NCI-H2227 (cell line): ENCODE results near the gene CHRNB1.
A peak's percentile ranks its signal among the peaks of the same experiment; 100 is the strongest.

Experiments used
- DNase-seq: peaks from one replicate; lab custom pipeline; 2025; ENCODE audit not compliant: unreplicated experiment; lab: John Stamatoyannopoulos, UW

CHRNB1 gene, protein sequence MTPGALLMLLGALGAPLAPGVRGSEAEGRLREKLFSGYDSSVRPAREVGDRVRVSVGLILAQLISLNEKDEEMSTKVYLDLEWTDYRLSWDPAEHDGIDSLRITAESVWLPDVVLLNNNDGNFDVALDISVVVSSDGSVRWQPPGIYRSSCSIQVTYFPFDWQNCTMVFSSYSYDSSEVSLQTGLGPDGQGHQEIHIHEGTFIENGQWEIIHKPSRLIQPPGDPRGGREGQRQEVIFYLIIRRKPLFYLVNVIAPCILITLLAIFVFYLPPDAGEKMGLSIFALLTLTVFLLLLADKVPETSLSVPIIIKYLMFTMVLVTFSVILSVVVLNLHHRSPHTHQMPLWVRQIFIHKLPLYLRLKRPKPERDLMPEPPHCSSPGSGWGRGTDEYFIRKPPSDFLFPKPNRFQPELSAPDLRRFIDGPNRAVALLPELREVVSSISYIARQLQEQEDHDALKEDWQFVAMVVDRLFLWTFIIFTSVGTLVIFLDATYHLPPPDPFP

DNA sequence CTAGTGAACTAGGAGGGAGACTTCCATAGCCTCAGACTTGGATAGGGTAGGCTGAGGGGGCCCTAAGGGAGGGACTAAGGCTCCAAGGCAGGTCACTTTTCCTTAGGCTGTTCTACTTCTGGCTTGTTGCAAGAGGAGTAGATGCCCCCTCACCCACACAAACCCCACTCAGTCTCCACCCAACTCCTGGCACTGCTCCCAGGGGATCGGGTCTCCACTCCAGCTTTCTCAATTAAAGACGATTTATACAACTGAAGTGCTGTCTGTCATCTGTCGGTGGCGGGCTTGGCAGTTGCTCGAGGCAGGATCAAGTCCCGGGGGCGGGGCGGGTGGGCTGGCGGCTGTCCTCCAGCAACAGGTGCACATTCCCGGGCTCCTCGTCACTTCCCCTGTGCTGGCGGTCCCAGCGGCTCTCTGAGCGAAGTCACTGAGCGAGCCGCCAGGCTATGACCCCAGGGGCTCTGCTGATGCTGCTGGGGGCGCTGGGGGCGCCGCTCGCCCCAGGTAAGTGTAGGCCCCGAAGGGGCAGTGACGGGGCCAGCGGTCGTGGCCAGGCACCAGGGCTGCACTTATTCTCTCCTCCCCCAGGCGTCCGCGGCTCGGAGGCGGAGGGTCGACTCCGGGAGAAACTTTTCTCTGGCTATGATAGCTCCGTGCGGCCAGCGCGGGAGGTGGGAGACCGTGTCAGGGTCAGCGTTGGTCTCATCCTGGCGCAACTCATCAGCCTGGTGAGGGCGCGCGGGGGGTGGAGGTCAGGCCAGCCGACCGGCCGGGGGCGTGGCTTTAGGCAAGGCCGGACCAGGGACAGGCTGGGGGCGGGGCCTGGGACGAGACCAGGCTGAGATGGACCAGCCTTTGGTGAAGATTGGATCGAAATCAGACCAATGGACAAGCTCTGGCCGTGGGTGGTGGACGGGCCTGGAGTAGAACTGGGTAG, at the start of gene CHRNB1:
TSS of gene CHRNB1 (plus strand) at position 380 of the 937 bp plus-strand sequence. CDS start at position 447, 67 bp downstream.
- DNase-seq: peak; percentile 64

DNA sequence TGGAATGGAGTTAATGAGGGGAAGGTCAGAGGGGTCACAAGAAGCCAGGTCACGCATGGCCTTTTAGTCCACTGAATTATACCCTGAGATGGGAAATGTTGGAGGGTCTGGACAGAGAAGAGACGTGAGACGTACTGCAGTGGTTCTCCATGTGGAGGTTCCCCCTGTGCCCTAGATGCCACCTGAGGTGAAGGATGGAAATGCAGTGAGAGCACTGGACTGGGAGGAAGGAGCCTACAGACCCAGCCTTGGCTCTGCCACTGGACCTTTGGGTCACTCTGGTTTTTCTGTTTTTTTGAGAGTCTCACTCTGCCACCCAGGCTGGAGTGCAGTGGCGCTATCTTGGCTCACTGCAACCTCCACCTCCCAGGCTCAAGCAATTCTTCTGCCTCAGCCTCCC, 48.7 kb upstream of the CHRNB1 start:
- DNase-seq: no peak

DNA sequence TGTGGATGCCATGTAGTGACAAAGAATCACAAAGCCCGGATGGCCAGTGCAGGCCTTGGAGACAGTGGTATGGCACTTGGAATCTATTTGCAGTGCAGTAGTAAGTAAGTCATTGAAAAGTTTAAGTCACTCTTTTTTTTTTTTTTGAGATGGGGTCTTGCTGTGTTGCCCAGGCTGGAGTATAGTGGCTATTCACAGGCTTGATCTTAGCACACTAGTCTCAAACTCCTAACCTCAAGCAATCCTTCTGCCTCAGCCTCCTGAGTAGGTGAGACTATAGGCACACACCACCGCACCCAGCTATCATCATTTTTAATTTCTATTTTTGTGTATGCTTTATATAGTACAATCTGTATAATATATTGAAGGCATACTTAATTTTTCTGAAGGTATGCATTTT, 46.2 kb upstream of the CHRNB1 start:
- no peak for DNase-seq

DNA sequence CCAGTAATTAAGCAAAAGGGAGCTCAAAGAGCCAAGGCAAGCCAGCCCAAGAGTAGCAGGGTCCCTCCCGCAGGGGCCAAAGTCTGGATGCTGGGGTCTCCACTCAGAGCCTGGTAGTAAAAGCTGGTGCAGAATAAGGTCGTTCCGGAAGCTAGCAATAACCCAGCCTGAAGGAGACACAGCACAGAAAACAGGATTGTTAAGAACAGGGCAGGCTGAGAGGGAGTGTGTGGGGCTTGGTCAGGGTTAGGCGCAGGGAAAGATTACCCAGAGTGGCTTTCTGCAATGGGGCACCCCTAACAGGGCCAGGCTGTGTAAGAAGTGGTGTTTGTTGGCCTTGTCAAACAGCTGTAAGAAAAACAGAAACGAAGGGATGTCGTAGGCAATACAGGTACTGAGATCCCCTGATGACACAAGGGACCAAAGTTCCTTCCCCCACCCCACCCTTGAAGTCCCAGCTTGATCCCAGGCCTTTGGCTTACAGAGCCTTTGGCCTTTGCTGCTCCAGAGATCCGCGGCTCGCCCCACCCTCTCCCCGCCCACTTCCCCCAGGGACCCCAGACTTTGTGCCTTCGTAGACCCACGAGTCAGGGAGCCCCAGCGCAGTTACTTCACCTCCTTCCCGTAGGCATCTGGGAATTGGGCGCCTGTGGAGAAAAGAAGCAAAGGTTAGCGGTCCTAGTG, 41.7 kb upstream of the CHRNB1 start:
- no peak for DNase-seq

DNA sequence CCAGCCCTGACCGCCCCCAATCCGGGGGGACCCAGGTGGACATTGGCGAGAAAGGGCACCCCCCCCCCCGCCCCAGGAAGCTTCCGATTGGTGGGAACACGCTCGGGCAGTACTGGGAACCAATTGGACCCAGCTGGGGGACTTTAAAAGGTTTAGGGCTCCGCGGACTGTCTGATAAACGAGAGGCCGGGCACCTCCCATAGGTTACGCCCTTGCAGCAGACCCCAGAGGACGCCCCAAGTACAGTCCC, 41.2 kb upstream of the CHRNB1 start:
- peak; percentile 70 for DNase-seq

DNA sequence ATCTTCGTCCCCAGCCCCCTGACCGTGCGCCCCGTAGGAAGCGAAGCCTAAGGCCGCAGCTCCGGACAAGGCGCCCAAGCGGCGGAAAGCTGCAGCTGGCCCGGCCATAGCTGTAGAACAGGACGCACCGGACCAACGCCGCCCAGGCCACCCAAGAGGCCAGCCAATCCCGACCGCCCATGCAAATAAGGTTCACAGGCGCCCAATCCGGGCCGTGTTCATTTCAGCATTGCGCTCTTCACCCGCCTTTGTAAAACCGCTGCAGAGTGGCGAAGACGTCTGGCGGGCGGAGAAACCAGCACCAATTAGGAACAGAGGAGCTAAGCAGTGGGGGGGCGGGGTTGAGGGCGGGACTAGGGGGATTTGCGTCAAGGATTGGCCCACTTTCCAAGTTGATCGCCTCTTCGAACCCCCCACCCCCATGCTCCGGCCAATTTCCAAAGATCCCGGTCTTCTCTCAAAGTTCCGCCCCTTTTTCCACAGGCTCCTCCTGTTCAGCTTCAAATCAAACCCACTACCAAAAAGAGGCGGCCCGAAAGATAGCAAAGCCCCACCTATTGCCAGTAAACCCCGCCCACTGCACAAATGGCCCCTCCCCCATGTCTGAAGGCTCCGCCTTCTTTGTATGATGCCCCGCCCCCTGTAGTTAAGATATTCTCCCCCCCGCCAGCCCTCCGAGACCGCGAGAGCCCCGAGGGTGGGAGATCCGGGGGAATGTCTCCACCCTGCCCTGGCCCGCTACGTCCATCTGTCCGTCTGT, 40.7 kb upstream of the CHRNB1 start, which contains the start of gene TMEM256:
TSS of gene TMEM256 (minus strand) at position 121 of the 760 bp plus-strand sequence. CDS start at position 108, 13 bp downstream.
- peak; percentile 97 for DNase-seq

DNA sequence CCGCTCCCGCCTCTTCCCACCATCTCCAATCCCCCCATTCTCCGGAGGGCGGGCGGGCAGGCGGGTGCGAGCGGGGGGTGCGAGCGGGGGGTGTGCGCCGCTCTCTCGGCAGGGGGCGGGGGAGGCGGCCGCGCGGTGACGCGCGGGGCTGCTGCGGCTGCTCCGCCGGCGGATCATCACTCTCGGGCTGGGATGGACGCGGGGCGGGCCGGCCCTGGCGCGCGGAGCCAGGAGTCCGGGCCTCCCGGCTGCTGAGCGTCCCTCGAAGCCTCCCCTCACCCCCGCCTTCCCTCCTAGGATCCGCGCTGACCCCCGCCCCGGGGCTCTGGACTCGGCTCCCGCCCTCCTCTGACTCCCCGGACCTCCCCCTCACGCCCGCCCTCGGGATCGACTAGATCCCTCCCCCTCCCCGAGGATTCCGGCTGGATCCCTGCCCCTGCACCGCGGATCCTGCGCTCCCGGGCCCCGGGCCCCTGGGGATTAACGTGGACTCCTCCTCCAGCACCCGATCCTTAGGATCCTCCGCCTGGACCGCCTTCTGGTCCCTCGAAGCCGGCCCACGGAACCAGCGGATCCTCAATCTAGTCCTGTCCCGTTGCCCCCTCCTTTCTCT, 40.0 kb upstream of the CHRNB1 start:
- peak; percentile 62 for DNase-seq

DNA sequence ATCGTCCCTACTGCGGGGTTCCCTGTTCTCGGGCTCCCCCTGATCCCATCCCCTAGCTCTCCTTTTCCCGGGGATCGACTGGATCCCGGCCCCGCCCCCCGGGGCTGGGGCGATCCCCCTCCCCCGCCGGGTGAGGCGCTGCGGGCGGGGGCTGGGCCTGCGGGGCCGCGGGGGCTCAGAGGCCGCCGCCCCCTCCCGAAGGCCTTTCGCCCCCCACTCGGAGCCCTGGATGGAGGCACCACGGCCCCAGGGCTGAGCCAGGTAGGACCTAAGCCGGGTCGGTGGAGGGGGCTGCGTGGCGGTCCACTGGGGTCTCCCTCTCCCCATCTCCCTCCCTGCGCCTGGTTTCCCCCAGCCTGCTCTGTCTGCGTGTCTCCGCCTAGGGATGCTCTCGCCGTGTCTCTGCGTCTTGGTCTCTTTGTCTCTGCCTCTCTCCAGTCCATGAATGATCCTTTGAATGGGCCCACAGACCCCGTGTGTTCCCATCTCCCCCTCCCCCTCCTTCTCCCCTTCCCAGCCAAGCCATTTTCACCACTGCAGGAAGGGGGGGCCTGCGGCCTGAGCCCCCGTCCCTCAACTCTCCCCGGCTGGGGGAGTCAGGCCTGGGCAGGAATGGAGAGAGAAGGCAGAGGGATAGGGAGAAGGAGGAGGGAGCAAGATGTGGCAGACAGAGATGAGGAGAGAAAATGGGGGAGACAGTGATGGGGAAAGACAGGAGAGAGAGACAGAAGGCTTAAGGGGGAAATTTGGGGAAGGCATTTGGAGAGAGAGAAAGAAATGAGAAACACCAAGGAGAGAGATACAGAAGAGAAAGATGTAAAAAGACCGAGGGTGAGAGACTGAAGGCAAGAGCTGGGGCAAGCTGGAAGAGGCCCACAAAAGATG, 39.3 kb upstream of the CHRNB1 start:
- DNase-seq: peak; percentile 35

DNA sequence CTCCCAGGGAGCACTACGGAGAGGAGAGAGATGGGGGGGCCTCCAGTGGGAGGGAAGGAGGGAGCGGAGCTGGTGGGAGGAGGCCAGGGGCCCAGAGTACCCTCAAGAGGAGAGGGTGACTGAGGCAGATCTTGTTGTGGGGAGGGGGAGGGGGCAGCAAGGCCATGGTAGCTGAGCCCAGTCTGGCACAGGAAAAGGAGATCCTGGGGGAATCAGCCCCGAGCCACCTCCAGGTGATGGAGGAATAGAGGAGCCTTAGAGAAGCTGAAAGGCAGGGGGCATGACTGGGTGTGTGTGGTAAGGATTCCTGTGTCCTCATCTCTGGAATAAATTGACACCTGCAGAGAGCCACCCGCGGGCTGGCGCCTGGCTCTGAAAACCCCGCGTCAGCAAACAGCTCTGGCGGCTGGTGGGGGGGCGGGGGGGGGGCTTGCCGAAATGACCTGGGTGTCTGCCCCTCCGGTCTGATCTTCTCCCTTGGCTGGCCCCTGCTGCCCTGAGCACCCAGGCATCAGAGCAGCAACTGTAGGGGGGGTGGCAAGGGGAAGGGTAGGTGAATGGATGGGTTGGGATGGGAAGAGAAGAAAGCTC, 38.5 kb upstream of the CHRNB1 start:
- DNase-seq: no peak

DNA sequence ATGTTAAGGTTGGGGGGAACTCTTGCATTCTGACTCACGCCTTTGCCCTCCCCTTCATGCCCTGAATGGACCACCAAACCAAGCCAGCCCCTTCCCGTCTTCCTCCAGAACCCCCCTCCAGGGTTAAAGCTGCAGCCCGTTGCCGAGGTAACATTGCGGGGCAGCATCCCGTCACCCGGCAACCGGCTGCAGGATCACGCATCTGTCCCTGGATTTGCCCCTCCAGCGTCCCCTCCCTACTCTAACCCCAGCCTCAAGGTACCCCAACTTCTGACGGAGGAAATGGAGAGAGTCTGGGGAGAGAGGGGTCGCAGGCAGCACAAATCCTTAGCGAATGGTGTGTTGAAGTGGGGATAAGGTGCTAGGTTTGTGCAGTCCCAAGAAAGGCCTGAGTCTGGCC, 37.8 kb upstream of the CHRNB1 start:
- no peak for DNase-seq

DNA sequence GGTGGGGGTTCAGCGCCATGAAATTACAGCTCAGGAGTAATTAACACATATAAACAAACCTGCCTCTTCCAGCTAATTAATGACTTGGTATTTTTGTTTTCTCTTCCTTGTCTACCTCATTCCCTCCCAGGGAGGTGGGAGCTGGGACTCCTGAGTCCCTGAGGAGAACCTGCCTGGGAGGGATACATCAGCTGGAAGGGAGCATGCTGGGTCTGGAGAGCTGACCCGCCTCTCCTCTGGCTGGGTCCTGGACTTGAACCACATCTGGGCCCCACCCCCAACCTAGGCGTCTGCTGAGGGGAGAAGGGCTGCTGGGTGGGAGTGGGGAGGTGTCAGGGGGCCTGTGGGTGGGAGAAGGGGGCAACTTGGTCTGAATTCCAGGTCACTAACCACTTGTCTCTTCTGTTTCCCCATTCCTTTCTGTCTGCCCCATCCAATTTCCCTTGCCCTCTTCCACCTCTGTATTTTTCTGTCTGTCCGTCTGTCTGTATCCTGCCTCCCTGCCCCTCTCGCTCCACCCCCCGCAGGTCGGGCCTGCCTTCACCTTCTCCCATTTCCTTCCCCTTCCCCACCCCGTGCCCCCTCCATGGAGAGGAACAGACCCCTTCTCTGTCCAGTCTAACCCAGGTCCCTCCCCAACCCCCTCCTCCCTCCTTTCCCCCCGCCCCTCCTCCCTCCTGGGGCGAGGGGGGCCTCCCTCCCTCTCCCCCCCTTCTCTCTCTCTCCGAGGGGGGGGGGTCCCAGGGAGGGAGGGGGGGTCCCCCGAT, 37.2 kb upstream of the CHRNB1 start, which contains the start of gene NLGN2:
TSS of gene NLGN2 (plus strand) at position 361 of the 767 bp plus-strand sequence. CDS start 411 bp downstream, outside the sequence.
- DNase-seq: no peak

DNA sequence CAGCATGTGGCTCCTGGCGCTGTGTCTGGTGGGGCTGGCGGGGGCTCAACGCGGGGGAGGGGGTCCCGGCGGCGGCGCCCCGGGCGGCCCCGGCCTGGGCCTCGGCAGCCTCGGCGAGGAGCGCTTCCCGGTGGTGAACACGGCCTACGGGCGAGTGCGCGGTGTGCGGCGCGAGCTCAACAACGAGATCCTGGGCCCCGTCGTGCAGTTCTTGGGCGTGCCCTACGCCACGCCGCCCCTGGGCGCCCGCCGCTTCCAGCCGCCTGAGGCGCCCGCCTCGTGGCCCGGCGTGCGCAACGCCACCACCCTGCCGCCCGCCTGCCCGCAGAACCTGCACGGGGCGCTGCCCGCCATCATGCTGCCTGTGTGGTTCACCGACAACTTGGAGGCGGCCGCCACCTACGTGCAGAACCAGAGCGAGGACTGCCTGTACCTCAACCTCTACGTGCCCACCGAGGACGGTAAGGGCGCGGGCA, 36.6 kb upstream of the CHRNB1 start:
- DNase-seq: no peak

DNA sequence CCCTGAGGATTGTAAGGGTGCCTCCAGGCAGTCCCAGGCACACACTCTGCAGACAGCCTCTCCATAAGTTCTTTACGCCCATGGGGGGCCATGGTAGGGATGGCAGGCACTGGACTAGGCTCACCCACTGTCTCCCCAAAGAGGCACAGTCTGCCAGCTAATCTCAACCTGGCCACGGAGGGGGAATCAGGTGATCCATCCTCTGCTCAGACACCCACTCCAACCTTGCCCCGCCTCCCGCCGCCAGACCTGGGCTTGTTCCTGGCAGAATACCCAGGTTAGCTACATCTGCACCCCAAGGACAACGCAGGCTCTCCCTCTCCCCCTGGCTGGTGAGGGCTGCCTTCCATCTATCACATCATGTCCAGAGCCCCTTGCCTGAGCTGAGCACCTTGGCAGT, 36.0 kb upstream of the CHRNB1 start:
- DNase-seq: no peak

DNA sequence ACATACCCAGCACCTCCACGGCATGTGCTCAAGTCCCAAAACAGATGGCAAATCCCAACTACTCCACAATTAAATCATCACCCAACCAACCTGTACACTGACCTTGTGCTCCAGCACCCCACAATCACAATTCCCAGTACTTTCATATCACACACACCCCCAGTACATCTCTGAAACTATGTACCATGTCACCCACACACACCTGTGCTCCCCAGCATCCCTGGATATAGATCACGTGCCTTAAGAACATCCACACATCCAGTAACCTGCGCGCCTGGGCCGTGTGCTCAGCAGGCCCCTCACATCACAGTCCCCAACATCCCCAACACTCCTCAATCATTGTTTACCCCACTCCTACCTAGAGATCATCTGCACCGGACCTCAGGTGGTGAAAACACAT, 35.1 kb upstream of the CHRNB1 start:
- no peak for DNase-seq

DNA sequence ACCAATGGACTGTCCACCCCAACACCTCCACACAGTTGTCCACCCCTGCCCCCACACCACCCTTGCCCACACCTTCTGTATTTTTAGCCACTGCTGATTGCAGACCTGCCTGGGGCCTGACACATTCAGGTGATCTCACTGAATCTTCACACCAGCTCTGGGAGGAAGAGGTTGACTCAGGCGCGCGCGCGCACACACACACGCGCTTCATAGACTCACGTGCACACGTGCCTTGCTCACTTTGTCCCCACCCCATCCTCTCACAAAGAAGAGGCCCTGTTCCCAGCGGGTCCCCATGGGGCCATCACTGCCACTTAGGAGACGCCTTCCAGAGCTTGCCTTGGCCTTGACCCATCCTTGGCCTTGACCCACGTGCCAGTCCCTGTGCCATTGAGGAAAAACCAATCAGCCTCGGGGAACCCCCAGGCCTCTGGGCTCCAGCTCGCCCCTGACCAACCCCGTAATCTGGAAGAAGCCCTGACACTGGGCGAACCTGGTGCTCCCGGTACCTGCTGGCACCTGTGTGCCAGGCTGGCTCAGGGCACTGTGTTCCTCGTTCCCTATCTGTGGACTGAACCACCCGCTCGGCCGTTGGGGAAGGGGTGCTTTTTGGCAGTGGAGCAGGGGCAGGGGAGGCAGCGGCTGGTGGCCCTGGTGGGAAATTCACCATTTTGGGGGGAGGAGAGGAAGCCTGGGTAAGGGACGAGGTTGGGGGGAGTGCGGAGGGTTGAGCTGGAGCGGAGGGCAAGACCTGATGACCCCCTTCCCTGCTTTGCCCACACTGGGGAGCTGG, 34.0 kb upstream of the CHRNB1 start:
- DNase-seq: no peak

DNA sequence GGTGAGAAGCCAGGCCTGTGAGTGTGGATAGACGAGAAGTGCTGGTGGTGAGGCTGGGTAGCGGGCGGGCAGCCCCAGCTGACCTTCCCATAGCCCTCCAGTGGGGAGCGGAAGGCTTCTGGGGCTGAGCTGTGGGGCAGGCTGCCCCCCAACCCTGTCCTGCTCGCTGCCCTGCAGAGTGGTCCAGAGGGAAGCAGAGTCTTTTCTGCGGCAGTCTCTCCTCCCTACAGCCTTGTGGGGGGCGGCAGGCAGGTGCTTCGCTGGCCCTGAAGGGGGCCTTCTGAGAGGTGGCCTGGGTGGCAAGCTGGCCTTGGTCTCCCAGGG, 33.5 kb upstream of the CHRNB1 start:
- DNase-seq: no peak

DNA sequence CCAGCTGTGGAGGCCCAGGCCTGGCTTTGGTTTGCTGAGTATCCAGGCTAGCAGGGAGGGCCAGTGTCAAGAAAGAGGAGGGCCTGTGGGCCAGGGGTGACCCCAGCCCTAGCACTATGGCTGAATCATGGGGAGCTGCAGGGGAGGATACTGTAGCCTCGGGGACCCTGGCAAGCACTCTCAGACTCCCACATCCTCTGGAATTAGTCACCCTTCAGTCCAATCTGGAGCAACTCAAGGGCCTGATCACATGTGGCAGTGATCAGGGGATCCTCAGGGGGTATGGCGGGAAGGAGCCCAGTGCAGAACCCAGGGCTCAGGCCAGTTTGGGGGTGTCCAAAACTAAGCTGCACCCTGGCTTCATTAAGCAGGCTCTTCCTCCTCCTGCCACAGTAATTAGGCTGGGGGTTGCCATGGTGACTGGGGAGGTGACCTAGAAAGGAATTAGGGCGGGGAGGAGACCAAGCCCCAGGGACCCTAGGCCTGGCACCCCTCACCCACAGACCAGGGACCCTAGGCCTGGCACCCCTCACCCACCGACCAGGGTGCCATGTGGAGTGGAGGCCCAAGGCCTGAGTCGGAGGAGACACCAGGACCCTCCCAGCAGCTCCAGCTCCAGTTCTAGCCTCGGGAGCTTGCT, 31.4 kb upstream of the CHRNB1 start:
- DNase-seq: no peak
